ENCODE measurements around the gene ANO6.

The ANO6 gene

GRCh38 chr12:45483571-45483970 lies 267.7 kb downstream of the ANO6 start:
- DNase-seq (ENCODE audit: low read depth): no peak
- H3K4me3 ChIP-seq (ENCODE audit: low read depth, low read length): no peak overlapping the region
- no peak for TF ChIP-seq CTCF (IDR thresholded peaks at IDR 0.05; ENCODE audit: low read depth, low read length, missing control alignments)
